GM18858 (cell line): Measurements from ENCODE around the gene BSCL2.
A peak's percentile ranks its signal among the peaks of the same experiment; 100 is the strongest.
"Not testable (repeated sequence)": the region's sequence is repeated elsewhere in the genome, so short reads cannot be mapped to it uniquely, and the experiment has no call there.

ENCODE experiments used
- ATAC-seq: cut with Tn5 transposase; IDR thresholded peaks from one replicate; pipeline ENCODE4 v1.9.1; 2021; ENCODE audit not compliant: unreplicated experiment

Gene BSCL2

GRCh38 chr11:62688491-62688890 is 18.7 kb downstream of the BSCL2 start:
- ATAC-seq: no peak

- ATAC-seq: no peak
These were observed 19.5 kb downstream of the BSCL2 start for GRCh38 chr11:62687508-62688396.

- ATAC-seq: no peak
These were observed 24.7 kb downstream of the BSCL2 start for GRCh38 chr11:62682518-62682917.

GRCh38 chr11:62680825-62681240 is 26.4 kb downstream of the BSCL2 start:
- no peak for ATAC-seq

- ATAC-seq: no peak
These were observed 28.2 kb downstream of the BSCL2 start, which contains the start of gene UBXN1 for GRCh38 chr11:62678770-62679696. Gene UBXN1 (minus strand): TSS chr11:62679073. CDS start chr11:62678923, 150 bp downstream.

GRCh38 chr11:62678433-62678769 is 28.8 kb downstream of the BSCL2 start:
- no peak for ATAC-seq

GRCh38 chr11:62677714-62678113 is 29.5 kb downstream of the BSCL2 start:
- no peak for ATAC-seq

GRCh38 chr11:62677156-62677555 is 30.1 kb downstream of the BSCL2 start:
- no peak for ATAC-seq

- ATAC-seq: no peak
These were observed 30.5 kb downstream of the BSCL2 start for GRCh38 chr11:62676698-62677097.

GRCh38 chr11:62675415-62675814 is 31.8 kb downstream of the BSCL2 start:
- ATAC-seq: not testable (repeated sequence)

GRCh38 chr11:62673196-62673525 is 34.1 kb downstream of the BSCL2 start:
- no peak for ATAC-seq

- ATAC-seq: no peak
These were observed 35.4 kb downstream of the BSCL2 start, which contains the start of the genes LBHD1 and UQCC3 for GRCh38 chr11:62671608-62672389. Gene LBHD1 (minus strand): TSS chr11:62672267. CDS start chr11:62670031, 2,236 bp downstream. Gene UQCC3 (plus strand): TSS chr11:62671673. CDS start chr11:62671746, 73 bp downstream.

- ATAC-seq: no peak
These were observed 36.0 kb downstream of the BSCL2 start for GRCh38 chr11:62671236-62671607.

GRCh38 chr11:62669420-62670161 is 37.6 kb downstream of the BSCL2 start:
- no peak for ATAC-seq

GRCh38 chr11:62667460-62667859 is 39.8 kb downstream of the BSCL2 start:
- no peak for ATAC-seq

GRCh38 chr11:62666259-62666926 is 40.8 kb downstream of the BSCL2 start:
- no peak for ATAC-seq

- peak; percentile 20 for ATAC-seq
These were observed 41.5 kb downstream of the BSCL2 start for GRCh38 chr11:62665599-62666258.

- peak; percentile 50 for ATAC-seq
These were observed 42.1 kb downstream of the BSCL2 start, which contains the start of the genes C11orf98 and CSKMT for GRCh38 chr11:62665075-62665598. Gene C11orf98 (minus strand): TSS chr11:62665210. CDS start chr11:62665169, 41 bp downstream. Gene CSKMT (plus strand): TSS chr11:62665312. CDS start chr11:62665880, 568 bp downstream.
